Jurkat, Clone E6-1 (cell line): Measurements from ENCODE around the gene HNRNPK.
"Not testable (repeated sequence)": the region's sequence is repeated elsewhere in the genome, so short reads cannot be mapped to it uniquely, and the experiment has no call there.

Experiments used
- DNase-seq: peaks from one replicate; pipeline ENCODE4 v3.0.0-alpha.2; 2011; ENCODE audit warnings: low read depth, low spot score
- H3K4me3 ChIP-seq: 2 replicates; pipeline ENCODE4 v1.5.1; 2011; ENCODE audit warnings: mild to moderate bottlenecking, low read length, control low read depth, moderate library complexity

Gene HNRNPK

DNA sequence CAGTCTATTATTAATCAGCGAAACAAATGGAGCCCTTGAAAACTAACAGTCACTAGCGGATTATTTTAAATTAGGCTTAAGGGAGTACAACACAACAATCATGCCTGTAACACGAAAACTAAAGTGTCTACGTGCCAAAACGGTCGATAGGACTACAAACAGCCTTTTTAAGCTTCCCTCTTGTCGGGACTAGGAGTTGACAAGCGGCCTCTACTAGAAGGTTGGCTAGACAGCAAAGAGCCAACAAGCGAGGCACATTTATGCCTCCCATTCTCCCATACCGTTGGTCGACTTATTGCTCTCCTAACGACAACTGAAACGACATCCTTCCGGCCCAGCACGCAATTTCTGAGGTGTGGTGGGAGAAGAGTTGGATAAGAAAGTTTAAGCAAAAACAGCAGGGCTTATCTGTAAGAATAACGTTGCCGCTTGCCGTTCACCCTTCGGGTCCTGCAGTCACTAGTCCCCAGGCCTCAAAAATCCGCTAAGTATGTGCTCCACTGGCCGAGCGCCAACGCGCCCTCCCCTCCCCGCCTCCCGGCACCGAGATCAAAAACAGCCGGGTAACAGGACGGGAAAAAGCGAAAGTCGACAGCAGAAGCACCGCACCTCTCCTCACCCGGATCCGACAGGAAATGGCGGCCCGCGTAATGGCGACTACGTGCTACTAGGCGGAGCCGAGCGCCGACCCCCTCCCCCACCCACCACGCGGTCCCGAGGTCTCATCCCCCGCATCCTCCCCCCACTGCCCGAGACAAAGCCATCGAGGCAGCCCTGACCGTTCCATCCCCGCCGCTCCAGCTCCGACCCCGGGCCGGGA is 813 bp downstream of the HNRNPK start:
- DNase-seq = peak; percentile 86
- H3K4me3 ChIP-seq = peak overlapping the region; percentile 100

DNA sequence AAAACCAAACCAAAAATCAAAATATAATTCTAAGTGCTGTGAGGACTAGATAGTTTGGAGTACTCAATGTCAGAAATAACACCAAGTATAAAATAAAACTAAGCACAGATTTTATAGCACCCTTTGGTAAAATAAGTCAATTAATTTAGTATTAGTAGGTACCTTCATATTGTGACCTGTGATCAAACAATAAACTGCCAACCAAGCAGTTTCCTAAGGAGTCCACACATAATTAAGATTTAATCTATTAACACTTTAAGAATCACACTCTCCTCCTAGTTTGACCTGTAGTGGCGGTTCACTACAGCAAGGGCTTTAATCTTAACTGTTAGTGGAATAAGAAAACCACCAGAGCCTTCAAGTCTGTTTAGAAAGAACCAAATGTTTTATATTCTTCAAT is 2.8 kb downstream of the HNRNPK start:
- H3K4me3 ChIP-seq = no peak overlapping the region
- no peak for DNase-seq

DNA sequence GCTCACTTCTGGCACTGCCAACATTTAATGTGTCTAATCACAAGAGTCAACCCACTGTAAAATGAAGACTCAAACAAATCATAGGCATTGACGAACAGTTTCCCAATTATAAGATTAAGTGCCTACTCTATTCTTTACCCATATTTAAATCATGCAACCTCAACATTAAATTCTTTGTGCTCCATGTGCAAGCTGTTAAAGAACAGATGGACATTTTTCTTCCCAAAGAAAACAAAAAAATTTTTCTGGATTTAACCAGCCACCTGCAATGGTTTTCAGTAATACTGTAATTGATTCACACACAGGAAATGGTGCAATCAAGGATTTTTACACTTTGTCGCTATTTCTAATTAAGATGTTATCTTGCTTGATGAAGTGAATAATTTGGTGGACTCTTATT is 3.6 kb downstream of the HNRNPK start:
- no peak overlapping the region for H3K4me3 ChIP-seq
- no peak for DNase-seq

DNA sequence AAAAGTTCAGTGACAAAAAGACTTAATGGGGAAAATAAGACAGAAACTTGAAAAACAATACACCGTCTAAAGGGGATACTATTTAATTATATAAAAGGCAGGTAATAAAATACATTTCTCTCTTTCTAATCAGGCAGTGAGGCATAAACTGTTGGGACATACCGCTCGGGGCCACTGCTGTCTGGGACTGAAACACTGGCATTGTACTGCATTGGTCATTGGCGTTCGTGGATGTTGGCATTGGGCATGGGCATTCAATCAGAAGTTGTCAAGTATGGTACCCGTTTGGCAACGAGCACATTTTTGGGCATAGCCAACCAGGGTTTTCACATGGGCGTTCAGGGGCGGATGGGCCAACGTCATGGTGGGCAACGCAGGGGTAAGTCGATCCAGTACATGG is 4.7 kb downstream of the HNRNPK start:
- DNase-seq = no peak
- no peak overlapping the region for H3K4me3 ChIP-seq

DNA sequence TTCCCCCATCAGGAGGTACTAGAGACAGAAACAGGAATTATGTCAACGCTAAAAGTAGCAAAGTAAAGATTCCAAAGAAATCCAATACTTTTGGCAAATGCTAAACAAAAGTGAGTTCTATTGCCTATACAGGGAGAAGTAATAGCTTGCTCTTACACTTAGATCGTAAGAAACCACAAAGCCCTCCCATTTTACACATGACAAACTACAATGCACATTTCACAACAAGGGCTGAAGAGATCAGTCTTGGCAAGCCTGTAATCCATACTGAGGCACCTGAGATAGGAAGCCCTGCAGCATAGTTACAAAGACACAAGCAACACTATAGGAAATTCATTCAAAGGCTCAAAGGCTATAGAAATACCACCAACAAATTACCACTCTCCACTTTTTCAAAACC is 7.7 kb downstream of the HNRNPK start:
- H3K4me3 ChIP-seq = no peak overlapping the region
- no peak for DNase-seq

DNA sequence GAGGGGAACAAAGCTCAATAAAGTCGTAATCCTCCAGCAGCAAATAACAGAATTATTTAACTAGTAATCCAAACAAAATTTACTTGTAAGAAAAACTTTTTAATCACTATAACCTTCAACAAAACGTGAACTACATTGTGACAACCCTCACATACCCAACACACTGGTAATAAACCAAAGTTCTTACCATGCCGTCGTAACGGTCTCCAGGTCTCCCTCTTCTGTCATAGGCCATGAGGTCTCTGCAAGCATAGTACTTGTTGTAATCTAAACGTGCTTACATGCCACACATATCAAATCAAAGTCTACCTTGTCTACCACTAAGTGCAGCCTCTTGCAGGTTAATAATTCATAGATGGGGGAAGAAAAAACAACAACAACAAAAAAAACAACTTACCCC is 8.5 kb downstream of the HNRNPK start:
- no peak overlapping the region for H3K4me3 ChIP-seq
- no peak for DNase-seq

DNA sequence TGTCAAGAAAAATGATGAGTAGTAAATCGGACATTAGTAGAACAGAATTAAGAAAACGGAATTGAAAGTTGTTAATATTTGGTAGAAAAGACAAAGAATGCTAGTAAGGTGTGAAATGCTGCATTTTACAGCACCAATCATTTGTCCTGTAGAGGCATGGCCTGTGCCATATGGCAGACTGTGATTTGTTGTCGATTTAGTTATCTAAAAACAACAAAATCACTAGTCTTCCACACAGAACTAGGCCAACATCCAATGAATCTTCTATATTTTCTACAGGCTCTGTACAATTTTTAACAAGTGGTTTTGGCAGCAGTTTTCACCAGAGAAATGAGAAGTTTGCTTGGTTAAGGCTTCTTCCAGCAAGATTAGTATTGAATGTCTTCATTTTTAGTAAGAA is 10.4 kb downstream of the HNRNPK start:
- no peak for DNase-seq
- no peak overlapping the region for H3K4me3 ChIP-seq

DNA sequence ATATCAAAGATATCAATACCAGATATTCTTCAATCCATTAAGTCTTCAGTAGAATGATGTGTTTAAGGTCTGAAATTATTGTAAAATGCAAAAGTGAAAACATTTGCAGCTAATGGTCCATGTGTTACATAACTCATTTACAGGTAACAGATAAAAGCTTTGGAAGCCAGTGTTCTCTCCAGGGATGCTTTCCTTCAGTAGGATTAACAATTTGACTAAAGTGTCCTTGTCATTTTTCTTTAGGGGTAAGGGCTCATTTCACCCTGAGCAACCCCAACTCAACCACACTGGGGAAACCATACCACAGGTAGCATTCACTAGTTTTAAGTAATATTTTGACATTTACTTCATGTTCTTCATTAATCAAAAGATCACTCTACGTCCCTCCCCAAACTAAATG is 12.9 kb downstream of the HNRNPK start:
- no peak for DNase-seq

DNA sequence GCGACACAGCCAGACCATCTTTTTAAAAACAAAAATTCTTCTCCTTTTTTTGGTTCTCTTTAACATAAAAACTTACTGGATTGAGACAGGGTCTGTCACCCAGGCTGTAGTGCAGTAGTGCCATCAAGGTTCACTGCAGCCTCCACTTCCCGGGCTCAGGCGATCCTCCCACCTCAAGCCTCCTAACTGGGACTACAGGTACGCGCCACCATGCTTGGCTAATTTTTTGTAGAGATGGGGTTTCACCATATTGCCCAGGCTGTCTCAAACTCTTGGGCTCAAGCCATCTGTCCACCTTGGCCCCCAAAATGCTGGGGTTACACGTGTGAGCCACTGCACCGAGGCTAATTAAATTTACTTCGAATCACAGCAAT is 13.8 kb downstream of the HNRNPK start:
- DNase-seq = no peak

More for the DNA sequence above, 12.9 kb downstream of the HNRNPK start:
- no peak overlapping the region for H3K4me3 ChIP-seq

DNA sequence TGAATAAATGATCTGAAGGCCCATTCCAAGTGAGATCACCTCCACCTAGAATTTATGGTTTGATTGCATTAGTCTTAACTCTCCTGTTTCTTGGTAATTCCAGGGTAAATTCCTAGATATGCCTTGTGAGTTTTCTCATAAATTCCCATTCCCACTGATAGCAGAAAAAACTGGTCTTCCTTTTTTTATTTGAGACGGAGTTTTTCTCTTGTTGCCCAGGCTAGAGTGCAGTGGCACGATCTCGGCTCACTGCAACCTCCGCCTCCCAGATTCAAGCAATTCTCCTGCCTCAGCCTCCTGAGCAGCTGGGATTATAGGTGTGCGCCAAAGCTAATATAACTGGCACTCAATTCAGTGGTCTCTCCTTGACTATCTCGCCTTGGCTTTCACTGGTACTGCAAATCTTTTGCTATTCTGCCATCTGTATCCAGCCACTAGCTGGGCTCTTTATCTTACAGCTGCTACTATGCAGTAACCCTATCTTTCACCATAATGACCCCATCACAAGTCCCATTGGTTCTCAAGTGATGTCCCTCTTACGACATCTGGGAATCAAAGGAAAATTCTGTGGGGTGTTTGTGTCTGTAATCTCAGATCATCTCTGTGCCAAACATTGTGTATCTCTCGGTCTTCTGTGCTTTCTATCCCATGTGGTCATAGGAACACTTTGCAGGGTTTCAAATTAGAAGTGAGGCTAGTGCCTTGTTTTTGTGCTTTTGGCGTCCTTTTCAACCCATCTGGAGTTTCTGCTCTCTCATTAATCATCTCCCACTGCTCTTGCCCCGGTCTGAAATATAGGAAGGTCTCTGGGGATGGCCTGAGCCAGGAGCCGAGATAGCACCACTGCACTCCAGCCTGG is 14.4 kb downstream of the HNRNPK start:
- DNase-seq = no peak
- H3K4me3 ChIP-seq = no peak overlapping the region

More for the DNA sequence above, 13.8 kb downstream of the HNRNPK start:
- no peak overlapping the region for H3K4me3 ChIP-seq

DNA sequence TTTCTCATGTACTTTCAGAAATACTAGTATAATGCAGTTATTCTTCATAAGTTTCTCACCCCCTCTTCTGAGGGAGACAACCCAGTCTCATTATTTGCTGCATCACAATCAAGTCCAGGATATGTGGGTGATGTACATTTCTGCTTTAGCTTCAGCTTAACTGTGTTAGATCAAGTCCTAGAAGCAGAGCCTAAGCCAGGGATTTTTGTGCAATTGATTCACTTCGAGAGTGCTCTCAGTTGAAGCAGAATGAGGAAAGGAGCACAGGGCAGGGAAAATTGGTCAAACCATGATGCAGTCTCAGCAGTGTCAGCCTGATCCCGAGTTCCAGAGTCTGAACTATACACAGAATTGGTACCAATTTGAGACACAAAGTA is 15.1 kb downstream of the HNRNPK start:
- no peak overlapping the region for H3K4me3 ChIP-seq
- no peak for DNase-seq

DNA sequence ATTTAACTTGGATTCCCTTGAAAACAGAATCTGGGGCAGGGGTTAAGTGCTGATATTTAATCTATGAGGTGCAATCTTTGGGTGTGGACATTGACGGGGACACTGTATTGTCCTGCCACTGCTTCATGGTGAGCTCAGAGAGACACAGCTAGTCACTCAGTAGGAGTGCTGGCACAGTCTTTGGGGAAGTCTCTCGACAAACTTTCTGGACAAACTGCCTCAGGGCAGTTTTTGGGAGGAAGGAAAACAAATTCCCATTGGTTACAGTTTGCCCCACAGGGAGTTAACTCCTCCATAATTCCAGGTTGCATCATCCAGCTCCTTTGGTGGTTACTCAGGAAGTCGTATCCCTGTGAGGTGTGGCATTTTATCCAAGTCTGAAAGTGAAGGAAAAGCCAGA is 17.9 kb downstream of the HNRNPK start:
- DNase-seq = no peak

DNA sequence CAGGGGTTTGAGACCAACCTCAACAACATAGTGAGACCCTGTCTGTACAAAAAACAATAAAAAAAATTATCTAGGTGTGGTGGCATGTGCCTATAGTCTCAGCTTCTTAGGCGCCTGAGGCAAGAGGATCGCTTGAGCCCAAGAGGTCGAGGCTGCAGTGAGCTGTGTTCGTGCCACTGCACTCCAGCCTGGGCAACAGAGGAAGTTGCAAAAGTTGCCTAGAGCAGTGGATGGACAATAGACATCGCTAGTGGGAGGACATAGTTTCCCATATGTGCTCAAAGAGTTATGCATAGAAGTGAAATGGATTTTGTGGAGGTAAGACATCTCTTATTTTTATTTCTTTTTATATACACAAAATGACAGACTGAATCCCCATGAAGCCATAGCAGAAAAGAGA is 19.0 kb downstream of the HNRNPK start:
- no peak overlapping the region for H3K4me3 ChIP-seq
- DNase-seq = no peak

More for the DNA sequence above, 17.9 kb downstream of the HNRNPK start:
- no peak overlapping the region for H3K4me3 ChIP-seq

DNA sequence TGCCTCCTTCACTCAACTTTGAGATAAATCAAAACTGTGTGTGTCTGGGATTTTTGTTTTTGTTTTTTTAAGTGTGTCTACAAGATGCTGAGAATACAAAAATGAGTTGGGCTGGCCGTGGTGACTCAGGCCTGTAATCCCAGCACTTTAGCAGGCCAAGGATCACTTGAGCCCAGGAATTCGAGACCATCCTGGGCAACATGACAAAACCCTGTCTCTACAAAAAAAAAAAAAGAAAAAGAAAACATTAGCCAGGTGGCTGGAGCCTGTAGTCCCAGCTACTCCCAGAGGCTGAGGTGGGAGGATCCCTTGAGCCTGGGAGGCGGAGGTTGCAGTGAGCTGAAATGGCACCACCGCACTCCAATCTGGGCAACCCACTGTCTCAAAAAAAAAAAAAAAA is 21.0 kb downstream of the HNRNPK start:
- DNase-seq = no peak
- H3K4me3 ChIP-seq = no peak overlapping the region

DNA sequence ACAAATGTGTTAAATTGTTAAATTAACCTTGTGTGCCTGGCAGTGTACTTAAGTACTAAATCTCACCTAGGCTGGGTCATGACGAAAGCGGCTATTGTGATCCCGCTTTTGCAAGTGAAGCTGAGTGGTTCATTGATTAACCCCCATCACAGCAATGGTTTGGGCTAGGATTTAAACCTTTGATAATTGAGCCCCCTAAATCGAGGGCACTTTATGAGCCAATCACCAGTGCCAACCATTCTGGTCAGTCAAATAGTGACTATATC is 22.8 kb downstream of the HNRNPK start:
- H3K4me3 ChIP-seq = peak overlapping the region; percentile 72
- no peak for DNase-seq

DNA sequence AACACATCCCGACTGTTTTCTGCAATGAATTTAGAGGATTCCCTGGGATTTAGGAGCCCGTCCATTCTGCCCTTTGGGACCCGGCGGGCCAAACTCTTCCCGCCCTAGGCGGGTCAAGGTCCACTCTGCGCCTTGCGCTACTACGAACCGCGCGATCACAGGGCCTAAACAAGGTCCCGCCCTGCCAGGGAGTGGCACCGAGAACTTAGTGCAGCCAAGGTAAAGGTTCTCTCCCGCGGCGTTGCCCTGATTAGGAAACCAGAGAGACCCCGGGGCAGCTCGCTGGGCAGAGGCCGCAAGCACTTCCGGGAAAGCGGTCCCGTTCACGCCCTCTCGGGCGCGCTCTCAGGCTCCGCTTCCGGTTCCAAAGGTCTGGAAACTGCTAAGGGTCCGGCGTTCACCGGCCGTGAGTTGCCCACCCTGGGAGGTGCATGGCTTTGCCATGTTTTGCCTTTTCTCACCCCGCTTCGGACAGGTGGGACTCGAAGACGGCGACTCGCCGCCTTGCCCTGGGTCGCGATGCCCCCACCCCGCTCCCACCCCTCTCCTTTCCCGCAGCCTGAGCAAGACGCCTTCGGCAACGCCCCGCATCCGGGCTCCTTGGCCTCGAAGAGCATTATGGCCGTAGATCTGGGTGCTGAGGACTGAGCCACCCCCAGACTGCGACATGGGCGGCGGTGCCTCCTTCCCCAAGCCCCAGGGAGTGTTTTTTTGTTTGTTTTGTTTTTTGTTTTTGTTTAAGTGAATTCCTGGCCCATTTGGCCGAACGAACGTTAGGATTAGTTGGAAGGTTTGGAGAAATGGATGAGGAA is 23.4 kb downstream of the HNRNPK start:
- no peak for DNase-seq
- H3K4me3 ChIP-seq = peak overlapping the region; percentile 72

DNA sequence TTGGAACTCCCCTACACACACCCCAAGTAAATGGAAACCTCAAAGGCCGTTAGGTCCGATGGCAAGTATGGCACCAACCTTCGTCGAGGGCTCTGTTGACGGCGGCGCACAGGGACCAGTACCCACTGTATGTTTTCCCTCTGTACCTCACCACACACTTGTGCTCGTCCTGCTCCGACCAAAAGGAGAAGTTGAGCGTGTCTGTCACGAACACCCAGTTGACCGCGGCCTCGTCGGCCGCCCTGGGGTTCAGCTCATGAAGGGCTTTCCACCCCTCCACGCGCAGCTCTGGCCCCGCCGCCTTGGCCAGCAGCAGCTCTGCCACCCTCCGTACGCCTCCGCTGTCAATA is 24.0 kb downstream of the HNRNPK start:
- H3K4me3 ChIP-seq = peak overlapping the region; percentile 72
- no peak for DNase-seq

DNA sequence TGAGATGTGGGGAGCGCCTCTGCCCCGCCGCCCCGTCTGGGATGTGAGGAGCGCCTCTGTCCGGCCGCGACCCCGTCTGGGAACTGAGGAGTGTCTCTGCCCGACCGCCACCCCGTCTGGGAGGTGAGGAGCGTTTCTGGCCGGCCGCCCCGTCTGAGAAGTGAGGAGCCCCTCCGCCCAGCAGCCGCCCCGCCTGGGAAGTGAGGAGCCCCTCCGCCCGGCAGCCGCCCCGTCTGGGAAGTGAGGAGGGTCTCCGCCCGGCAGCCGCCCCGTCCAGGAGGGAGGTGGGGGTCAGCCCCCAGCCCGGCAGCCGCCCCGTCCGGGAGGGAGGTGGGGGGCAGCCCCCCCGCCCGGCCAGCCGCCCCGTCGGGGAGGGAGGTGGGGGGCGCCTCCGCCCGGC is 31.9 kb downstream of the HNRNPK start:
- DNase-seq, H3K4me3 ChIP-seq: not testable (repeated sequence)

DNA sequence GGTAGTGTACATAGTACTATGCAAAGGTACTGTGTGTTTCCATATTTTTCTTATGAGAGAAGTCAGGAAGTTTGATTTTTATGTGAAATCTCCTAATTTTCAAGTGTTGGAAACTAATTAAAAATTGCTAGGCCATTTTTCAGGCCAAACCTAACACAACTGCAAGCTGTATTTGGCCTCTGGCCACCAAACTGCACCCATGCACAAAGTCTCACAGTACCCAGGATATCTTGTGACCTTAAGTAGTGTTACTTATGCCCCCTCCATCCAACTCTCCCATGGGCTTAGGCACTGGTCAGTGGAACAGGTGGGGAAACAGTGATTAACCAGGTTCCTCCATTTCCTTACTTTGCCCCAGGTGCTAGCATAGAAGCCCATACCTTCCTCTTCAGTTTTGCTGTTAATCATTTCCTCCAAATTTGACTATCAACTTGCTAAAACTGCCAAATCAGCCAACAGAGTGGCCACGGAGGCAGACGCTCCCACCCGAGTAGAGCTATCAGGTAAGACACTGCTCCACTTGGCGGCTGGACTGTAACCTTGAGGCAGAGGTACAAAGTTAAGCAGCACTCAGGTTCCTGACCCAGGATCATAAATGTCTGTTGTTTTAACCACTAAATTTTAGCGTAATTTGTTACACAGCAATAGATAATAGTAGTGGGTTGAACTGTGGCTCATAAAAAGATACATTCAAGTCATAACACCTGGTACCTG is 39.3 kb downstream of the HNRNPK start:
- no peak overlapping the region for H3K4me3 ChIP-seq
- DNase-seq = no peak
